Neural cell (in vitro differentiated cells): Measurements from ENCODE around the gene APOBEC3G.

Experiments
- CTCF ChIP-seq: fragments of 450-650 bp; IDR thresholded peaks from 2 replicates; pipeline ENCODE4 v1.5.1; 2014; ENCODE audit warnings: antibody characterized with exemption, mild to moderate bottlenecking, moderate library complexity; ENCODE audit not compliant: poor library complexity, severe bottlenecking
- EP300 ChIP-seq: fragments of 450-650 bp; conservative IDR thresholded peaks from 2 replicates; pipeline ENCODE4 v1.6.1; 2014; ENCODE audit warnings: antibody characterized with exemption, mild to moderate bottlenecking, moderate library complexity; ENCODE audit not compliant: poor library complexity, severe bottlenecking
- EZH2 ChIP-seq: fragments of 200-600, 300-800 bp; shearing (Covaris generic), sonication (generic); IDR thresholded peaks from 2 replicates; pipeline ENCODE4 v1.6.1; 2014; ENCODE audit warnings: antibody characterized with exemption, low read length, borderline replicate concordance, mild to moderate bottlenecking; ENCODE audit not compliant: insufficient read depth, poor library complexity, severe bottlenecking
- POLR2AphosphoS5 ChIP-seq: IDR thresholded peaks from 2 replicates; pipeline ENCODE4 v1.6.1; 2012
- RAD21 ChIP-seq: fragments of 450-650 bp; conservative IDR thresholded peaks from 2 replicates; pipeline ENCODE4 v1.6.1; 2014; ENCODE audit warnings: antibody characterized with exemption, mild to moderate bottlenecking, moderate library complexity
- REST ChIP-seq: IDR thresholded peaks from 2 replicates; pipeline ENCODE4 v1.6.1; 2012; ENCODE audit warnings: borderline replicate concordance
- SMC3 ChIP-seq: fragments of 450-650 bp; conservative IDR thresholded peaks from 2 replicates; pipeline ENCODE4 v1.6.1; 2014; ENCODE audit warnings: antibody characterized with exemption, mild to moderate bottlenecking, moderate library complexity; ENCODE audit not compliant: poor library complexity

GRCh38 chr22:39092111-39092862 is 15.2 kb downstream of the APOBEC3G start:
- TF ChIP-seq CTCF: no peak
- no peak for TF ChIP-seq SMC3
- TF ChIP-seq POLR2AphosphoS5: no peak
- no peak for TF ChIP-seq RAD21
- TF ChIP-seq EP300: no peak
- no peak for TF ChIP-seq EZH2
- no peak for TF ChIP-seq REST
